ENCODE data around the gene AQP11. TPM values are rescaled to one million over a fixed set of nuclear protein-coding genes. Genes with fewer than 3 reads are reported as not detected.

Gene AQP11, protein sequence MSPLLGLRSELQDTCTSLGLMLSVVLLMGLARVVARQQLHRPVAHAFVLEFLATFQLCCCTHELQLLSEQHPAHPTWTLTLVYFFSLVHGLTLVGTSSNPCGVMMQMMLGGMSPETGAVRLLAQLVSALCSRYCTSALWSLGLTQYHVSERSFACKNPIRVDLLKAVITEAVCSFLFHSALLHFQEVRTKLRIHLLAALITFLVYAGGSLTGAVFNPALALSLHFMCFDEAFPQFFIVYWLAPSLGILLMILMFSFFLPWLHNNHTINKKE
- total RNA-seq, result 2.8 and 8.9 TPM in 2 replicates

GRCh38 chr11:77589521-77590193 lies at the start of gene AQP11:
Gene AQP11, plus strand, starts transcription at chr11:77589953. Its CDS starts 40 bp downstream, at chr11:77589993.

DNA sequence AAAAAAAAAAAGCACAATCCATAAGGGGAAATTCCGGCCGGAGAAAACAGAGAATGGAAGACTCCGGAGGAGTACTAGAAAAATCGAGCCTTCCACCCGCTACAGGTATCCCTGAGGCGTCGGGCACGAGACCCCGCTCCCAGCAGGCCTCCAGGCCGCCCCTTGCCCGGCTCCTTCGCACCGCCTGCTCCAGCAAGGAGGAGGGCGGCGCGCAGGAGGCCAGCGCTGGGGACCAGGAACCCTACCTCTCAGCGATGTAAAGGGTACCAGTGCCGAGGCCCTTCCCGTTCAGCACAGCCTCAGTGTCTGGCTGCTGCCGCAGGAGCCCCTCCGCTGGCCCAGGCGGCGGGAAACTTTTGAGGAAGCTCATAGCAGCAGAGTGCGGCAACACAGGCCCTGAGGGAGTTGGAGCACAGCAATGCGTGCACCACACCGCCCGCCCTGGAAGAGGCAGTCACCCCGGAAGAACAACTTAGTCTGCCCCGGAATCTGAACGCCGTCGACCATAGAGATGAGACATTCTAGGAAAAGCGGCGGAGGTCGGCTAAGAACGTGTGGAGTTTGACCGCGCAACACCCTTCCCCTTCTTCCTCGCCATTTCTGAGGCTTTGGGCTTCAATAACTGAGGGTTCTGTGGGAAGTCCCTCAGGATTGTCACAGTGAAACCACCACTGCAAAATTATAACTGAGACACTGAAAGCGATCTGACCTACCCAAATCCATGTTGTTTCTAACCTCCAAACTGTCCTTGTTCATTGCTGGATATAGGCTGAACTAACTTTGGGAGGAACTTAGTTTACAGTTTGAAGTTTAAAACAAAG lies 47.8 kb downstream of the AQP11 start, which contains the start of gene CLNS1A:
Gene CLNS1A, minus strand, starts transcription at position 450 of the 821 bp plus-strand sequence. Its CDS starts 80 bp downstream, at position 370.

Other genes starting within 250 kb of the AQP11 start
- 18.4 and 34.4 TPM in 2 replicates for gene PAK1, start 115.9 kb upstream of the AQP11 start, total RNA-seq
- 204 and 224 TPM in 2 replicates for gene CLNS1A, start 47.8 kb downstream of the AQP11 start, total RNA-seq
- gene RSF1, start 230.8 kb downstream of the AQP11 start, total RNA-seq, result 43.4 and 58.3 TPM in 2 replicates
- gene AAMDC, start 231.2 kb downstream of the AQP11 start, total RNA-seq, result 14.2 and 36.8 TPM in 2 replicates